Peyer's patch (tissue), 4 donors: ENCODE results near the gene PIMREG.

Experiments
- CTCF ChIP-seq, 6 experiments: fragments of 450-650 bp in 4 of 6; fragments of 200-600 bp in 2 of 6; sonication (generic) in 1 of 6; IDR thresholded peaks; one replicate each; pipeline ENCODE4 v1.5.1; 2017 to 2019; ENCODE audit warnings: antibody characterized with exemption in 6 of 6, mild to moderate bottlenecking in 3 of 6, moderate library complexity in 1 of 6
- POLR2A ChIP-seq, 2 donors: fragments of 450-650 bp; IDR thresholded peaks; one replicate each; pipeline ENCODE4 v1.5.1; 2017; ENCODE audit warnings: antibody characterized with exemption in 2 of 2, mild to moderate bottlenecking in 2 of 2, moderate library complexity in 2 of 2

GRCh38 chr17:6472517-6472916 lies 28.3 kb downstream of the PIMREG start:
- TF ChIP-seq POLR2A (IDR thresholded peaks at IDR 0.05) (no peak), CTCF (IDR thresholded peaks at IDR 0.05) (no peak)
